ENCODE data around the gene NOP14. TPM values are rescaled to one million over a fixed set of nuclear protein-coding genes. Genes with fewer than 3 reads are reported as not detected.

NOP14 gene
- total and polyA plus RNA-seq, 4 donors = 13.3 to 25.4 (median 19.7) TPM

DNA sequence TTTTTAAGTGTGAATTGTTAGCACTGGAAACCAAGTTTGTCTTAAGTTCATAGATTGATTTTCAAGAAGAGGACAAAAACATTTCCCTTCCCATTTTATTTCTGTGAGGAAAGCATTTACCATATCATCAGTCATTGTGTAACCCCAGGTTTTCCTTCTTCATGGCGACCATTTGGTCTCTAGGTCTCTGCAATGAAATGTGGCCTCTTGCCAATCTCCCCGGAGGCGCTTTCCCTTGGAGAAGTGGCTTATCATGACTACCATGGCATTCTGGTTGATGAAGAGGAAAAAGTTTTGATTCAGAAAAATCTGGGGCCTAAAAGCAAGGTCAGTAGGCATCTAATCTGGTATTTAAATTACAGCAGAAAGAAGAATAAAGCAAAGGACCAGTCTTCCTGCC, 65.2 kb downstream of the NOP14 start:
- DNase-seq (peak in 1 of 3 donors; percentile 19), ATAC-seq (ENCODE audit: insufficient read depth, low FRiP score) (no peak)
- H3K4me1 ChIP-seq (ENCODE audit: control insufficient read depth in 5 of 5, insufficient read depth in 5 of 5, low read length in 5 of 5) = peaks cover 0 to 11% (median 0%) of the 10 kb centered on the region in 5 donors
- no peak overlapping the region for H3K9ac ChIP-seq (ENCODE audit: insufficient read depth in 1 of 2, low read length in 2 of 2)
- WGBS, 2 donors = 33 to 67% methylated on average over 3 of the region's 3 CpGs
- H3K4me3 ChIP-seq = no peak overlapping the region
- no peak overlapping the region for H3K27ac ChIP-seq (ENCODE audit: low read depth in 1 of 2, low read length in 1 of 2)
- no peaks in the 10 kb centered on the region for H3K27me3 ChIP-seq (ENCODE audit: control insufficient read depth in 3 of 3, insufficient read depth in 3 of 3, low read length in 2 of 3)
- H3K36me3 ChIP-seq (ENCODE audit: control insufficient read depth in 4 of 4, insufficient read depth in 4 of 4, low read length in 4 of 4) = peaks cover 18 to 62% (median 49%) of the 10 kb centered on the region in 4 donors
- no peak for TF ChIP-seq CTCF (IDR thresholded peaks at IDR 0.05; ENCODE audit: control extremely low read depth, extremely low read depth)
- H3K9me3 ChIP-seq (ENCODE audit: control insufficient read depth in 4 of 4, insufficient read depth in 3 of 4, low read length in 3 of 4) = no peaks in the 10 kb centered on the region

DNA sequence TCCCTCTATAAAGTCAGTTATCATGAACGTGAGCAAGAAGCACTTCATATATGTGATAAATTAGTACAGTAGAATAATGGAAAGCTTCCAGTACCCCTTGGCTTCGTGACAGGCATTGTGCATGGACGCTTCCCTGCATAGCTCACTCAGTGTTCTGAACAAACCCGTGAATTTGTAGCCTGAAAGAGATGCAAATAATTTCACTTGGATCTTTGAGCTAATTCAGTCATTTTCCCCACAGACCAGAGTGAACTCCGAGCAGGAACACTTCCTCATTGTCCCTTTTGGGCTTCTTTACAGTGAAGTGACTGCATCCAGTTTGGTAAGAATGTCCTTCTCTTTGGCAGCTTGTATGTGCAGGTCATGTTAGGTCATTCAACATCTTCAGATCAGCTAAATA, 69.4 kb downstream of the NOP14 start:
- H3K36me3 ChIP-seq (ENCODE audit: control insufficient read depth in 4 of 4, insufficient read depth in 4 of 4, low read length in 4 of 4) = peaks cover 14 to 37% (median 29%) of the 10 kb centered on the region in 4 donors
- H3K27ac ChIP-seq (ENCODE audit: low read depth in 1 of 2, low read length in 1 of 2) = no peak overlapping the region
- H3K9ac ChIP-seq (ENCODE audit: insufficient read depth in 1 of 2, low read length in 2 of 2) = no peak overlapping the region
- no peak for TF ChIP-seq CTCF (IDR thresholded peaks at IDR 0.05; ENCODE audit: control extremely low read depth, extremely low read depth)
- H3K9me3 ChIP-seq (ENCODE audit: control insufficient read depth in 4 of 4, insufficient read depth in 3 of 4, low read length in 3 of 4) = no peaks in the 10 kb centered on the region
- ATAC-seq (ENCODE audit: insufficient read depth, low FRiP score) = no peak
- H3K4me1 ChIP-seq (ENCODE audit: control insufficient read depth in 5 of 5, insufficient read depth in 5 of 5, low read length in 5 of 5) = peaks cover 0 to 11% (median 0%) of the 10 kb centered on the region in 5 donors
- DNase-seq = no peak
- WGBS, 2 donors = 46 to 67% methylated on average over 5 of the region's 5 CpGs
- no peak overlapping the region for H3K4me3 ChIP-seq
- no peaks in the 10 kb centered on the region for H3K27me3 ChIP-seq (ENCODE audit: control insufficient read depth in 3 of 3, insufficient read depth in 3 of 3, low read length in 2 of 3)

- ATAC-seq (ENCODE audit: insufficient read depth, low FRiP score) = no peak
- Histone ChIP-seq H3K27ac (ENCODE audit: low read depth in 1 of 2, low read length in 1 of 2) (no peak overlapping the region), H3K4me1 (ENCODE audit: control insufficient read depth in 5 of 5, insufficient read depth in 5 of 5, low read length in 5 of 5) (peaks cover 0 to 17% (median 0%) of the 10 kb centered on the region in 5 donors), H3K9ac (ENCODE audit: insufficient read depth in 1 of 2, low read length in 2 of 2) (no peak overlapping the region), H3K4me3 (no peak overlapping the region), H3K9me3 (ENCODE audit: control insufficient read depth in 4 of 4, insufficient read depth in 3 of 4, low read length in 3 of 4) (no peaks in the 10 kb centered on the region), H3K36me3 (ENCODE audit: control insufficient read depth in 4 of 4, insufficient read depth in 4 of 4, low read length in 4 of 4) (peaks cover 11 to 28% (median 21%) of the 10 kb centered on the region in 4 donors), H3K27me3 (ENCODE audit: control insufficient read depth in 3 of 3, insufficient read depth in 3 of 3, low read length in 2 of 3) (no peaks in the 10 kb centered on the region)
- WGBS, 2 donors = 86 to 88% methylated on average over 5 of the region's 5 CpGs
- DNase-seq = no peak
- TF ChIP-seq CTCF (IDR thresholded peaks at IDR 0.05; ENCODE audit: control extremely low read depth, extremely low read depth) = no peak
Measured at GRCh38 chr4:2891294-2891693, 71.9 kb downstream of the NOP14 start.

GRCh38 chr4:2888886-2889285, 74.3 kb downstream of the NOP14 start:
- Histone ChIP-seq H3K36me3 (ENCODE audit: control insufficient read depth in 4 of 4, insufficient read depth in 4 of 4, low read length in 4 of 4) (peaks cover 13 to 27% (median 21%) of the 10 kb centered on the region in 4 donors), H3K4me1 (ENCODE audit: control insufficient read depth in 5 of 5, insufficient read depth in 5 of 5, low read length in 5 of 5) (peaks cover 0 to 16% (median 0%) of the 10 kb centered on the region in 5 donors), H3K9me3 (ENCODE audit: control insufficient read depth in 4 of 4, insufficient read depth in 3 of 4, low read length in 3 of 4) (no peaks in the 10 kb centered on the region), H3K27me3 (ENCODE audit: control insufficient read depth in 3 of 3, insufficient read depth in 3 of 3, low read length in 2 of 3) (no peaks in the 10 kb centered on the region), H3K9ac (ENCODE audit: insufficient read depth in 1 of 2, low read length in 2 of 2) (no peak overlapping the region), H3K4me3 (no peak overlapping the region), H3K27ac (ENCODE audit: low read depth in 1 of 2, low read length in 1 of 2) (no peak overlapping the region)
- TF ChIP-seq CTCF (IDR thresholded peaks at IDR 0.05; ENCODE audit: control extremely low read depth, extremely low read depth) = no peak
- 92 to 93% methylated on average over 3 of the region's 3 CpGs for WGBS, 2 donors
- DNase-seq (no peak), ATAC-seq (ENCODE audit: insufficient read depth, low FRiP score) (no peak)
